ENCODE data around the gene CLDN20. TPM values are rescaled to one million over a fixed set of nuclear protein-coding genes. Genes with fewer than 3 reads are reported as not detected.

Gene CLDN20
- total RNA-seq, 1 experiment from 2014 or later = not detected

DNA sequence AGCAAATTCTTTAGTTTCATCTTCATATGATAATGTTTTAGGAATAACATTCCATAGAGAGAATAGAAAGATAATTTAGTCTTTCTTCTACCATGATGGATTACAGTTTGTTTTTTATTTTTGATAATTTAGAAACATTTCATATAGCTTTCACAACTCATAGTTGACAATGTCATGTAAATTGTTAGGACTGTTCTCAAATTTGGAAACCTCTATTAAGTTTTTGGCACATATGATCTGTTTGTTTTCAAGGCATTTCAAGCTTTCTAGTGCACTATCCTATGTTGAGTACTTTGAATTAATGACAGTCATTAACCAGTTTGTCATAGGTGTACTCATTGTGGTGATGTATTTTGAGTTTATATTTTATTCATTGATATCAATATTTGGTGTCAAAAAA lies 61.2 kb downstream of the CLDN20 start:
- Histone ChIP-seq H3K36me3 (ENCODE audit: control insufficient read depth, insufficient read depth, low read length) (no peaks in the 10 kb centered on the region; the same call in 1 of the 2 replicates), H3K4me3 (ENCODE audit: low read depth in 2 of 2, low read length in 2 of 2) (no peak overlapping the region), H3K4me1 (ENCODE audit: control insufficient read depth, insufficient read depth, low read length) (no peaks in the 10 kb centered on the region; the same call in 1 of the 2 replicates), H3K27ac (ENCODE audit: low read length) (no peak overlapping the region), H3K27me3 (ENCODE audit: control insufficient read depth, insufficient read depth, low read length) (no peaks in the 10 kb centered on the region), H3K9me3 (ENCODE audit: control insufficient read depth, insufficient read depth, low read depth, low read length) (no peaks in the 10 kb centered on the region)
- in situ Hi-C loops (cut with HindIII; ENCODE audit: low pct_unique_long_range_greater_than_20kb, low sequenced_read_pairs) (no loop called here), intact Hi-C loops (cut with micrococcal nuclease; ENCODE audit: unreplicated experiment) (loop anchor here (5.0 kb wide), 1 partner anchor 1457 kb away; no protein-coding TSS in a partner anchor)
- ATAC-seq = no peak
- ChIA-PET CTCF (no interaction called here), POLR2A (no interaction called here)
- no peak for TF ChIP-seq TCF7L2 (IDR thresholded peaks at IDR 0.05; ENCODE audit: low read depth, low read length)
- TF ChIP-seq SIN3A (IDR thresholded peaks at IDR 0.05; ENCODE audit: borderline replicate concordance, insufficient read depth, low read depth, low read length) = no peak
- no peak for TF ChIP-seq CTCF (IDR thresholded peaks at IDR 0.05)
- TF ChIP-seq, protein P1, sequence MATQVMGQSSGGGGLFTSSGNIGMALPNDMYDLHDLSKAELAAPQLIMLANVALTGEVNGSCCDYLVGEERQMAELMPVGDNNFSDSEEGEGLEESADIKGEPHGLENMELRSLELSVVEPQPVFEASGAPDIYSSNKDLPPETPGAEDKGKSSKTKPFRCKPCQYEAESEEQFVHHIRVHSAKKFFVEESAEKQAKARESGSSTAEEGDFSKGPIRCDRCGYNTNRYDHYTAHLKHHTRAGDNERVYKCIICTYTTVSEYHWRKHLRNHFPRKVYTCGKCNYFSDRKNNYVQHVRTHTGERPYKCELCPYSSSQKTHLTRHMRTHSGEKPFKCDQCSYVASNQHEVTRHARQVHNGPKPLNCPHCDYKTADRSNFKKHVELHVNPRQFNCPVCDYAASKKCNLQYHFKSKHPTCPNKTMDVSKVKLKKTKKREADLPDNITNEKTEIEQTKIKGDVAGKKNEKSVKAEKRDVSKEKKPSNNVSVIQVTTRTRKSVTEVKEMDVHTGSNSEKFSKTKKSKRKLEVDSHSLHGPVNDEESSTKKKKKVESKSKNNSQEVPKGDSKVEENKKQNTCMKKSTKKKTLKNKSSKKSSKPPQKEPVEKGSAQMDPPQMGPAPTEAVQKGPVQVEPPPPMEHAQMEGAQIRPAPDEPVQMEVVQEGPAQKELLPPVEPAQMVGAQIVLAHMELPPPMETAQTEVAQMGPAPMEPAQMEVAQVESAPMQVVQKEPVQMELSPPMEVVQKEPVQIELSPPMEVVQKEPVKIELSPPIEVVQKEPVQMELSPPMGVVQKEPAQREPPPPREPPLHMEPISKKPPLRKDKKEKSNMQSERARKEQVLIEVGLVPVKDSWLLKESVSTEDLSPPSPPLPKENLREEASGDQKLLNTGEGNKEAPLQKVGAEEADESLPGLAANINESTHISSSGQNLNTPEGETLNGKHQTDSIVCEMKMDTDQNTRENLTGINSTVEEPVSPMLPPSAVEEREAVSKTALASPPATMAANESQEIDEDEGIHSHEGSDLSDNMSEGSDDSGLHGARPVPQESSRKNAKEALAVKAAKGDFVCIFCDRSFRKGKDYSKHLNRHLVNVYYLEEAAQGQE (IDR thresholded peaks at IDR 0.05; ENCODE audit: insufficient read depth in 1 of 2, low read depth in 2 of 2, low read length in 1 of 2) = no peak
- TF ChIP-seq POLR2AphosphoS5 (IDR thresholded peaks at IDR 0.05; ENCODE audit: low read depth, low read length) = no peak
- DNase-seq (ENCODE audit: low read depth, low spot score) = no peak
- no TSS peak for BruUV-seq (replicated peaks)

GRCh38 chr6:155325700-155326516 lies 62.1 kb downstream of the CLDN20 start:
- no peak overlapping the region for H3K27ac ChIP-seq (ENCODE audit: low read length)
- H3K27me3 ChIP-seq (ENCODE audit: control insufficient read depth, insufficient read depth, low read length) = no peaks in the 10 kb centered on the region
- in situ Hi-C loops (cut with HindIII; ENCODE audit: low pct_unique_long_range_greater_than_20kb, low sequenced_read_pairs) = no loop called here
- TF ChIP-seq SIN3A (IDR thresholded peaks at IDR 0.05; ENCODE audit: borderline replicate concordance, insufficient read depth, low read depth, low read length) (no peak), POLR2AphosphoS5 (IDR thresholded peaks at IDR 0.05; ENCODE audit: low read depth, low read length) (no peak), TCF7L2 (IDR thresholded peaks at IDR 0.05; ENCODE audit: low read depth, low read length) (no peak)
- BruUV-seq (replicated peaks) = no TSS peak
- DNase-seq (ENCODE audit: low read depth, low spot score) = no peak
- H3K4me1 ChIP-seq (ENCODE audit: control insufficient read depth, insufficient read depth, low read length) = no peaks in the 10 kb centered on the region; the same call in 1 of the 2 replicates
- no peaks in the 10 kb centered on the region; the same call in 1 of the 2 replicates for H3K36me3 ChIP-seq (ENCODE audit: control insufficient read depth, insufficient read depth, low read length)
- ATAC-seq = no peak
- CTCF ChIA-PET = interaction anchor here (0.7 kb wide), 1 partner anchor 1271 kb away, joined by 6 read pairs; no protein-coding TSS in a partner anchor
- POLR2A ChIA-PET = no interaction called here
- no peaks in the 10 kb centered on the region for H3K9me3 ChIP-seq (ENCODE audit: control insufficient read depth, insufficient read depth, low read depth, low read length)
- no peak overlapping the region for H3K4me3 ChIP-seq (ENCODE audit: low read depth in 2 of 2, low read length in 2 of 2)
- intact Hi-C loops (cut with micrococcal nuclease; ENCODE audit: unreplicated experiment) = loop anchor here (2.0 to 5.0 kb wide), 2 partner anchors 205 to 1456 kb away; no protein-coding TSS in a partner anchor

Other genes starting within 250 kb of the CLDN20 start
- 32.0 TPM for gene TFB1M, start 50.5 kb downstream of the CLDN20 start, total RNA-seq (2021; ENCODE audit: unreplicated experiment)
- gene NOX3, start 191.8 kb downstream of the CLDN20 start, total RNA-seq (2021; ENCODE audit: unreplicated experiment) = not detected

Data from Panc1 (cell line).